Parathyroid adenoma (tissue), 2 donors: Measurements from ENCODE around the gene OS9.
A peak's percentile ranks its signal among the peaks of the same experiment; 100 is the strongest.
"Not testable (repeated sequence)": the region's sequence is repeated elsewhere in the genome, so short reads cannot be mapped to it uniquely, and the experiment has no call there.

Experiments used
- H2AFZ ChIP-seq: fragments of 300-600 bp; sonication (generic); one replicate; pipeline ENCODE4 v1.7.0; 2017; ENCODE audit warnings: antibody characterized with exemption, mild to moderate bottlenecking
- H3K27ac ChIP-seq: fragments of 300-600 bp; sonication (generic); one replicate; pipeline ENCODE4 v1.7.0; 2017
- H3K27me3 ChIP-seq: fragments of 300-600 bp; sonication (generic); one replicate; pipeline ENCODE4 v1.7.0; 2017; ENCODE audit warnings: low read length; ENCODE audit not compliant: control insufficient read depth, insufficient read depth
- H3K36me3 ChIP-seq: fragments of 300-600 bp; sonication (generic); one replicate; pipeline ENCODE4 v1.7.0; 2017; ENCODE audit warnings: low read length; ENCODE audit not compliant: control insufficient read depth, insufficient read depth
- H3K4me1 ChIP-seq: fragments of 300-600 bp; sonication (generic); one replicate; pipeline ENCODE4 v1.7.0; 2017; ENCODE audit warnings: control low read depth
- H3K4me2 ChIP-seq: fragments of 300-600 bp; sonication (generic); one replicate; pipeline ENCODE4 v1.7.0; 2017; ENCODE audit warnings: low read length
- H3K4me3 ChIP-seq: fragments of 300-600 bp; sonication (generic); one replicate; pipeline ENCODE4 v1.7.0; 2017; ENCODE audit warnings: low read depth, low read length
- H3K79me2 ChIP-seq: fragments of 300-600 bp; sonication (generic); one replicate; pipeline ENCODE4 v1.7.0; 2017; ENCODE audit warnings: control low read depth
- H3K9ac ChIP-seq: fragments of 300-600 bp; sonication (generic); one replicate; pipeline ENCODE4 v1.7.0; 2017; ENCODE audit warnings: mild to moderate bottlenecking
- H3K9me3 ChIP-seq: fragments of 300-600 bp; sonication (generic); one replicate; pipeline ENCODE4 v1.7.0; 2017; ENCODE audit warnings: low read length; ENCODE audit not compliant: control insufficient read depth
- TF ChIP-seq, protein P1 (sequence below): fragments of 300-600 bp; sonication (generic); IDR thresholded peaks from one replicate; pipeline ENCODE4 v1.7.0; 2017; ENCODE audit warnings: antibody characterized with exemption, mild to moderate bottlenecking
- donor health status: primary hyperparathyroidism.

OS9 gene, protein sequence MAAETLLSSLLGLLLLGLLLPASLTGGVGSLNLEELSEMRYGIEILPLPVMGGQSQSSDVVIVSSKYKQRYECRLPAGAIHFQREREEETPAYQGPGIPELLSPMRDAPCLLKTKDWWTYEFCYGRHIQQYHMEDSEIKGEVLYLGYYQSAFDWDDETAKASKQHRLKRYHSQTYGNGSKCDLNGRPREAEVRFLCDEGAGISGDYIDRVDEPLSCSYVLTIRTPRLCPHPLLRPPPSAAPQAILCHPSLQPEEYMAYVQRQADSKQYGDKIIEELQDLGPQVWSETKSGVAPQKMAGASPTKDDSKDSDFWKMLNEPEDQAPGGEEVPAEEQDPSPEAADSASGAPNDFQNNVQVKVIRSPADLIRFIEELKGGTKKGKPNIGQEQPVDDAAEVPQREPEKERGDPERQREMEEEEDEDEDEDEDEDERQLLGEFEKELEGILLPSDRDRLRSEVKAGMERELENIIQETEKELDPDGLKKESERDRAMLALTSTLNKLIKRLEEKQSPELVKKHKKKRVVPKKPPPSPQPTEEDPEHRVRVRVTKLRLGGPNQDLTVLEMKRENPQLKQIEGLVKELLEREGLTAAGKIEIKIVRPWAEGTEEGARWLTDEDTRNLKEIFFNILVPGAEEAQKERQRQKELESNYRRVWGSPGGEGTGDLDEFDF

DNA sequence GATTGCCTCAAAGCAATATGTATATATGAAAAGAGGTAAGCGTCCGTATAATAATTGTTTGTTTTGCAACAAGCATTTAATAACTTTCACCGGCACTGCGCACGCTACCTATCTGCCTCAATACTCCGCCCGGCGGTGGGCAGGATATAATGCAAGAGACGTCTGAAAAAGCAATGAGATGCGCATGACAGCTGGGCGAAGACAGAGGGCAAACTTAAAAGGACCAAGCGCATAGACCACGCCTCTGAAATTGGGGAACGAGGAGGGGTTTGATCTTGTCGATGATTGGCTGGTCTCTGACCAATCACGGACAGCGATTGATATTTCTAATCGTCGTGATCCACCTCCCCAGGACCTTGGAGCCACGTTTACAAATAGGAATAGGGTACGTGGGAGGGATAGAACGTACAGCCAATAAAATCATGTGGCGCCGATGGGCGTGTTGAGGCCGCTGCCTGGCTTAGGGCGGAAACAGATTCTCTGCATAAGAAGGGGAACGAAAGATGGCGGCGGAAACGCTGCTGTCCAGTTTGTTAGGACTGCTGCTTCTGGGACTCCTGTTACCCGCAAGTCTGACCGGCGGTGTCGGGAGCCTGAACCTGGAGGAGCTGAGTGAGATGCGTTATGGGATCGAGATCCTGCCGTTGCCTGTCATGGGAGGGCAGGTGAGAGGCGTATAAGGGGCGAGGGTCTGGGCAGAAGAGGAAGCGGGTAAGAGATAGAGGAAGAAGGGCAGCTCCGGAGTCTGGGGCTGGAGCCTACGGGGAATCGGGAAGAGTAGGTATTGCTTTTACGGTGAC is at the start of gene OS9:
Gene OS9, plus strand, starts transcription at position 474 of the 800 bp plus-strand sequence. Its CDS starts 30 bp downstream, at position 504.
- peak within 1 kb of the TSS; percentile 99 for H3K4me3 ChIP-seq
- peak within 1 kb of the TSS; percentile 95 for H3K4me2 ChIP-seq
- H2AFZ ChIP-seq: peak within 1 kb of the TSS; percentile 86
- H3K27me3 ChIP-seq: no peaks in the 10 kb centered on the region
- no peaks in the 10 kb centered on the region for H3K4me1 ChIP-seq
- H3K36me3 ChIP-seq: no peaks in the 10 kb centered on the region
- H3K9ac ChIP-seq: no peak within 1 kb of the TSS
- H3K27ac ChIP-seq: peak within 1 kb of the TSS; percentile 61
- no peaks in the 10 kb centered on the region for H3K9me3 ChIP-seq
- no peaks in the 10 kb centered on the region for H3K79me2 ChIP-seq
- TF ChIP-seq, protein P1, sequence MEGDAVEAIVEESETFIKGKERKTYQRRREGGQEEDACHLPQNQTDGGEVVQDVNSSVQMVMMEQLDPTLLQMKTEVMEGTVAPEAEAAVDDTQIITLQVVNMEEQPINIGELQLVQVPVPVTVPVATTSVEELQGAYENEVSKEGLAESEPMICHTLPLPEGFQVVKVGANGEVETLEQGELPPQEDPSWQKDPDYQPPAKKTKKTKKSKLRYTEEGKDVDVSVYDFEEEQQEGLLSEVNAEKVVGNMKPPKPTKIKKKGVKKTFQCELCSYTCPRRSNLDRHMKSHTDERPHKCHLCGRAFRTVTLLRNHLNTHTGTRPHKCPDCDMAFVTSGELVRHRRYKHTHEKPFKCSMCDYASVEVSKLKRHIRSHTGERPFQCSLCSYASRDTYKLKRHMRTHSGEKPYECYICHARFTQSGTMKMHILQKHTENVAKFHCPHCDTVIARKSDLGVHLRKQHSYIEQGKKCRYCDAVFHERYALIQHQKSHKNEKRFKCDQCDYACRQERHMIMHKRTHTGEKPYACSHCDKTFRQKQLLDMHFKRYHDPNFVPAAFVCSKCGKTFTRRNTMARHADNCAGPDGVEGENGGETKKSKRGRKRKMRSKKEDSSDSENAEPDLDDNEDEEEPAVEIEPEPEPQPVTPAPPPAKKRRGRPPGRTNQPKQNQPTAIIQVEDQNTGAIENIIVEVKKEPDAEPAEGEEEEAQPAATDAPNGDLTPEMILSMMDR: peak; percentile 92

DNA sequence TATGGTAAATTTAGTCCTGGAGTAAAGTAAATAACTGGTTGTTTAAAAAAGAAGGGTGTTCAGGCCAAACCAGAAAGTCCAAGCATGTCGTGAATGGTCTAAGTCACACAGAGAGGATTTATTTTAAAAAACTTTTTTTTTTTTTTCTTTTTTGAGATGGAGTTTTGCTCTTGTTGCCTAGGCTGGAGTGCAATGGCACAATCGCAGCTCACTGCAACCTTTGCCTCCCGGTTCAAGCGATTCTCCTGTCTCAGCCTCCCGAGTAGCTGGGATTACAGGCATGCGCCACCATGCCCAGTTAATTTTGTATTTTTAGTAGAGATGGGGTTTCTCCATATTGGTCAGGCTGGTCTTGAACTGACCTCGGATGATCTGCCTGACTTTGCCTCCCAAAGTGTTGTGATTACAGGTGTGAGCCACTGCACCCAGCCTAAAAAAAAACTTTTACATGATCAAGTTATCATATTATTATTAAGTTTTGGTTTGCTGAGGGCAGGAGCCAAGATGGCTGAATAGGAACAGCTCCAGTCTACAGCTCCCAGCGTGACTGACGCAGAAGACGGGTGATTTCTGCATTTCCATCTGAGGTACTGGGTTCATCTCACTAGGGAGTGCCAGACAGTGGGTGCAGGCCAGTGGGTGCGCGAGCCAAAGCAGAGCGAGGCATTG is 47.8 kb upstream of the OS9 start:
- H3K4me1 ChIP-seq: not testable (repeated sequence)

DNA sequence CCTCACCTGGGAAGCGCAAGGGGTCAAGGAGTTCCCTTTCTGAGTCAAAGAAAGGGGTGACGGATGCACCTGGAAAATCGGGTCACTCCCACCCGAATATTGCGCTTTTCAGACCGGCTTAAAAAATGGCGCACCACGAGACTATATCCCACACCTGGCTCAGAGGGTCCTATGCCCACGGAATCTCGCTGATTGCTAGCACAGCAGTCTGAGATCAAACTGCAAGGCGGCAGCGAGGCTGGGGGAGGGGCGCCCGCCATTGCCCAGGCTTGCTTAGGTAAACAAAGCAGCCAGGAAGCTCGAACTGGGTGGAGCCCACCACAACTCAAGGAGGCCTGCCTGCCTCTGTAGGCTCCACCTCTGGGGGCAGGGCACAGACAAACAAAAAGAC is 47.3 kb upstream of the OS9 start:
- not testable (repeated sequence) for H3K27ac ChIP-seq, H3K9me3 ChIP-seq, H3K4me3 ChIP-seq, H2AFZ ChIP-seq, H3K9ac ChIP-seq, H3K36me3 ChIP-seq, H3K27me3 ChIP-seq, H3K4me2 ChIP-seq, H3K4me1 ChIP-seq, H3K79me2 ChIP-seq

More for the DNA sequence above, 47.8 kb upstream of the OS9 start:
- not testable (repeated sequence) for H3K79me2 ChIP-seq, H2AFZ ChIP-seq, H3K4me2 ChIP-seq, H3K4me3 ChIP-seq, H3K27me3 ChIP-seq, H3K9ac ChIP-seq, H3K9me3 ChIP-seq, H3K36me3 ChIP-seq, H3K27ac ChIP-seq

DNA sequence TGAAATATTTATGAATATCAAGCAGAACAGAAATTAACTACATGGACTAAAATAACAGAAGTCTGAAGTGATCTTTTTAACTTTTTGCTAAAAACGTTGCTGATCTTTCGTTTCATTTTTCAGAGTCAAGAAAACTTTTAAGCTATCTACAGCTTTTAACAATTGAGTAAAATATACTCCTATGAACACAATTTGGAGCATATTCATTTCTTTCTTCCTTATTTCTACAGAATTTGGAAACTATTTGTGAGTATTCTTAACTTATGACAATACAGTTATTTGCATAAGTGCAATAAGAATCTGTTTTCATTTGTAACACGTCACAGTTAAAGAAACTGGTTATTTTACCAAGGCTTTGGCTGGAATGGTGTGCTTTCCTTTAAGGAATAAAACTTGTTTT is 39.9 kb upstream of the OS9 start:
- Histone ChIP-seq H3K4me3 (no peak overlapping the region), H3K9ac (no peak overlapping the region), H3K27ac (no peak overlapping the region), H3K79me2 (no peaks in the 10 kb centered on the region), H3K4me1 (peaks cover 4% of the 10 kb centered on the region), H3K27me3 (no peaks in the 10 kb centered on the region), H3K4me2 (no peak overlapping the region), H3K36me3 (no peaks in the 10 kb centered on the region), H3K9me3 (no peaks in the 10 kb centered on the region), H2AFZ (no peak overlapping the region)
- TF ChIP-seq, protein P1: no peak

DNA sequence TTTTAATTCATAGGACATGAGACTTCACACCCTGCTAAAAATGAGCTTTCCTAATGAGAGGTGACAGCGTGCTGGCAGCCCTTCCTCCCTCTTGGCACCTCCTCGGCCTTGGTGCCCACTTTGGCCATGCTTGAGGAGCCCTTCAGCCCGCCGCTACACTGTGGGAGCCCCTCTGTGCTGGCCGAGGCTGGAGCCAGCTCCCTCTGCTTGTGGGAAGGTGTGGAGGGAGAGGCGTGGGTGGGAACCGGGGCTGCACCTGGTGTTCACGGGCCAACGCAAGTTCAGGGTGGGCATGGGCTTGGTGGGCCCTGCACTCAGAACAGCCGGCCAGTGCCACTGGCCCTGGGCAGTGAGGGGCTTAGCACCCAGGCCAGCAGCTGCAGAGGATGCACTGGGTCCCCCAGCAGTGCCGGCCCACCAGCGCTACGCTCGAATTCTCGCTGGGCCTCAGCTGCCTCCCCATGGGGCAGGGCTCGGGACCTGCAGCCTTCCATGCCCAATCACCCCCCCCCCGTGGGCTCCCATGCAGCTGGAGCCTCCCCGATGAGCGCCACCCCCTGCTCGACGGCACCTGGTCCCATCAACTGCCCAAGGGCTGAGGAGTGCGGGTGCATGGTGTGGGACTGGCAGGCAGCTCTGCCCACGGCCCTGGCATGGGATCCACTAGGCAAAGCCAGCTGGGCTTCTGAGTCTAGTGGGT is 38.2 kb upstream of the OS9 start:
- H3K27ac ChIP-seq: no peak overlapping the region
- no peak overlapping the region for H3K9ac ChIP-seq
- no peaks in the 10 kb centered on the region for H3K79me2 ChIP-seq
- TF ChIP-seq, protein P1: no peak
- H3K4me2 ChIP-seq: no peak overlapping the region
- no peaks in the 10 kb centered on the region for H3K9me3 ChIP-seq
- H3K27me3 ChIP-seq: no peaks in the 10 kb centered on the region
- no peak overlapping the region for H2AFZ ChIP-seq
- H3K4me1 ChIP-seq: peaks cover 5% of the 10 kb centered on the region
- no peak overlapping the region for H3K4me3 ChIP-seq
- H3K36me3 ChIP-seq: no peaks in the 10 kb centered on the region

DNA sequence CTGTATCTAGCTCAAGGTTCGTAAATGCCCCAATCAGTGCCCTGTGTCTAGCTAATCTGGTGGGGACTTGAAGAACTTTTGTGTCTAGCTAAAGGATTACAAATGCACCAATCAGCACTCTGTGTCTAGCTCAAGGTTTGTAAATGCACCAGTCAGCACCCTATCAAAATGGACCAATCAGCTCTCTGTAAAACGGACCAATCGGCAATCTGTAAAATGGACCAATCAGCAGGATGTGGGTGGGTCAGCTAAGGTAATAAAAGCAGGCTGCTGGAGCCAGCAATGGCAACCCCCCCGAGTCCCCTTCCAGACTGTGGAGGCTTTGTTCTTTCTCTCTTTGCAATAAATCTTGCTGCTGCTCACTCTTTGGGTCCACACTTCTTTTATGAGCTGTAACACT is 37.5 kb upstream of the OS9 start:
- H3K4me3 ChIP-seq, H3K27me3 ChIP-seq, H3K36me3 ChIP-seq, H2AFZ ChIP-seq, H3K4me1 ChIP-seq, H3K27ac ChIP-seq, H3K79me2 ChIP-seq, H3K9ac ChIP-seq, H3K4me2 ChIP-seq, H3K9me3 ChIP-seq: not testable (repeated sequence)
